DND-41 (cell line): Measurements from ENCODE around the gene SEPTIN10.

ENCODE experiments used
- ATAC-seq: fragments of 200-7000 bp; cut with Tn5 transposase; 3 replicates; pipeline ENCODE4 v1.9.1; 2021; ENCODE audit warnings: low read depth; ENCODE audit not compliant: insufficient read depth
- DNase-seq: peaks from one replicate; pipeline ENCODE4 v3.0.0-alpha.2; 2020
- H2AFZ ChIP-seq: 2 replicates; pipeline ENCODE4 v1.6.0; 2012; ENCODE audit warnings: low read depth, low read length
- H3K27ac ChIP-seq: 2 replicates; pipeline ENCODE4 v1.5.1; 2012; ENCODE audit warnings: low read length, inconsistent platforms
- H3K27me3 ChIP-seq: fragments of 200-600 bp; sonication (generic); 2 replicates; pipeline ENCODE4 v1.6.0; 2012; ENCODE audit warnings: low read length, mild to moderate bottlenecking, inconsistent platforms; ENCODE audit not compliant: insufficient read depth, poor library complexity
- H3K36me3 ChIP-seq: 2 replicates; pipeline ENCODE4 v1.5.1; 2012; ENCODE audit warnings: low read length, inconsistent platforms; ENCODE audit not compliant: insufficient read depth
- H3K4me1 ChIP-seq: 2 replicates; pipeline ENCODE4 v1.5.1; 2012; ENCODE audit warnings: mild to moderate bottlenecking, low read length; ENCODE audit not compliant: insufficient read depth
- H3K4me2 ChIP-seq: 2 replicates; pipeline ENCODE4 v1.6.0; 2012; ENCODE audit warnings: mild to moderate bottlenecking, moderate library complexity, low read length, inconsistent platforms; ENCODE audit not compliant: insufficient read depth
- H3K4me3 ChIP-seq, 2 experiments: fragments of 200-600 bp in 1 of 2; shearing (Covaris generic) in 1 of 2; 2 replicates each; pipeline ENCODE4 v1.5.1; 2012 to 2016; ENCODE audit warnings: inconsistent platforms in 2 of 2, low read length in 2 of 2, mild to moderate bottlenecking in 2 of 2, low read depth in 1 of 2, moderate library complexity in 1 of 2
- H3K79me2 ChIP-seq: 2 replicates; pipeline ENCODE4 v1.6.0; 2012; ENCODE audit warnings: low read length, inconsistent platforms; ENCODE audit not compliant: insufficient read depth
- H3K9ac ChIP-seq: 2 replicates; pipeline ENCODE4 v1.6.0; 2012; ENCODE audit warnings: low read depth, mild to moderate bottlenecking, inconsistent platforms, low read length, moderate library complexity
- H3K9me3 ChIP-seq: 2 replicates; pipeline ENCODE4 v1.5.1; 2012; ENCODE audit warnings: low read length, moderate library complexity, mild to moderate bottlenecking, inconsistent platforms; ENCODE audit not compliant: insufficient read depth, severe bottlenecking
- H4K20me1 ChIP-seq: 2 replicates; pipeline ENCODE4 v1.6.0; 2012; ENCODE audit warnings: low read length; ENCODE audit not compliant: insufficient read depth
- EZH2 ChIP-seq: IDR thresholded peaks from 3 replicates; pipeline ENCODE4 v1.6.1; 2012; ENCODE audit warnings: borderline replicate concordance, low read depth, mild to moderate bottlenecking, moderate library complexity, low read length, inconsistent platforms; ENCODE audit not compliant: severe bottlenecking
- TF ChIP-seq, protein P1 (sequence below): IDR thresholded peaks from 2 replicates; pipeline ENCODE4 v1.5.1; 2012; ENCODE audit warnings: borderline replicate concordance, low read length, moderate library complexity, mild to moderate bottlenecking; ENCODE audit not compliant: poor library complexity, severe bottlenecking; ENCODE audit errors: extremely low read depth

SEPTIN10 gene

GRCh38 chr2:109616184-109616583, 2.4 kb upstream of the SEPTIN10 start:
- Histone ChIP-seq H3K4me3 (no peak overlapping the region), H3K9ac (no peak overlapping the region), H3K27me3 (peaks cover 7% of the 10 kb centered on the region), H3K4me1 (no peaks in the 10 kb centered on the region), H3K27ac (no peak overlapping the region), H4K20me1 (no peaks in the 10 kb centered on the region), H3K4me2 (no peak overlapping the region), H3K36me3 (no peaks in the 10 kb centered on the region), H3K9me3 (no peaks in the 10 kb centered on the region), H2AFZ (no peak overlapping the region), H3K79me2 (no peaks in the 10 kb centered on the region)
- DNase-seq (no peak), ATAC-seq (no peak)
- TF ChIP-seq, protein P1, sequence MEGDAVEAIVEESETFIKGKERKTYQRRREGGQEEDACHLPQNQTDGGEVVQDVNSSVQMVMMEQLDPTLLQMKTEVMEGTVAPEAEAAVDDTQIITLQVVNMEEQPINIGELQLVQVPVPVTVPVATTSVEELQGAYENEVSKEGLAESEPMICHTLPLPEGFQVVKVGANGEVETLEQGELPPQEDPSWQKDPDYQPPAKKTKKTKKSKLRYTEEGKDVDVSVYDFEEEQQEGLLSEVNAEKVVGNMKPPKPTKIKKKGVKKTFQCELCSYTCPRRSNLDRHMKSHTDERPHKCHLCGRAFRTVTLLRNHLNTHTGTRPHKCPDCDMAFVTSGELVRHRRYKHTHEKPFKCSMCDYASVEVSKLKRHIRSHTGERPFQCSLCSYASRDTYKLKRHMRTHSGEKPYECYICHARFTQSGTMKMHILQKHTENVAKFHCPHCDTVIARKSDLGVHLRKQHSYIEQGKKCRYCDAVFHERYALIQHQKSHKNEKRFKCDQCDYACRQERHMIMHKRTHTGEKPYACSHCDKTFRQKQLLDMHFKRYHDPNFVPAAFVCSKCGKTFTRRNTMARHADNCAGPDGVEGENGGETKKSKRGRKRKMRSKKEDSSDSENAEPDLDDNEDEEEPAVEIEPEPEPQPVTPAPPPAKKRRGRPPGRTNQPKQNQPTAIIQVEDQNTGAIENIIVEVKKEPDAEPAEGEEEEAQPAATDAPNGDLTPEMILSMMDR: no peak
- TF ChIP-seq EZH2: no peak

- TF ChIP-seq, protein P1: no peak
- TF ChIP-seq EZH2: no peak
- H3K36me3 ChIP-seq: no peaks in the 10 kb centered on the region
- no peaks in the 10 kb centered on the region for H4K20me1 ChIP-seq
- no peak overlapping the region for H3K4me2 ChIP-seq
- ATAC-seq: no peak
- no peak overlapping the region for H2AFZ ChIP-seq
- H3K79me2 ChIP-seq: no peaks in the 10 kb centered on the region
- H3K27ac ChIP-seq: no peak overlapping the region
- H3K27me3 ChIP-seq: peaks cover 7% of the 10 kb centered on the region
- H3K4me3 ChIP-seq: no peak overlapping the region
- H3K4me1 ChIP-seq: no peaks in the 10 kb centered on the region
- no peak overlapping the region for H3K9ac ChIP-seq
- DNase-seq: no peak
- H3K9me3 ChIP-seq: no peaks in the 10 kb centered on the region
Observed at GRCh38 chr2:109615637-109616144, 1.9 kb upstream of the SEPTIN10 start.

- Histone ChIP-seq H3K4me1 (no peaks in the 10 kb centered on the region), H2AFZ (no peak overlapping the region), H3K9ac (no peak overlapping the region), H3K36me3 (no peaks in the 10 kb centered on the region), H3K79me2 (no peaks in the 10 kb centered on the region), H3K27me3 (peaks cover 7% of the 10 kb centered on the region), H4K20me1 (no peaks in the 10 kb centered on the region), H3K4me3 (no peak overlapping the region), H3K4me2 (no peak overlapping the region), H3K9me3 (no peaks in the 10 kb centered on the region), H3K27ac (no peak overlapping the region)
- ATAC-seq: no peak
- TF ChIP-seq, protein P1: no peak
- no peak for TF ChIP-seq EZH2
- DNase-seq: no peak
Observed at GRCh38 chr2:109614715-109615636, 1.2 kb upstream of the SEPTIN10 start.
